ENCODE measurements around the gene PYGM. TPM values are rescaled to one million over a fixed set of nuclear protein-coding genes. Genes with fewer than 3 reads are reported as not detected.

Gene PYGM
- total RNA-seq, 1 donor from 2014 or later: 2.0 TPM

DNA sequence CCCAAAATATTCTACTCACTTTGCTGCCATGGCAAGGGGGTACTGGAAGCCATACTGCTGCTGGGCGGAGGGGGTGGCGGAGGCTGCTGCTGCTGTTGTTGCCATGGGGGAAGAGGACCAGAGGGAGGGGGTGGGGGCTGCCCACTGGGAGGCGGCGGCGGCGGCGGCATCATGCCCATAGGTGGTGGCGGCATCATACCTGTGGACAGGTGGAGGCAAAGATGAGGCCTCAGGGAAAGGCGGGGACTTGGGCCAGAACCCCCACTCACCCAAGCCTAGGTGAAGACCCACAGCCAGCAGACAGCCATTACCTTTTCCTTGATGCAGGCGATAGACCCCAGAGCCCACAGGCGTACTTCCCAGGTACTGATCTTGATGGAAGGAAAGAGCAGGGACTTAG, 7.1 kb upstream of the PYGM start:
- intact Hi-C loops (cut with DNase I): no loop called here
- no peak overlapping the region for H3K27ac ChIP-seq
- ATAC-seq: no peak

DNA sequence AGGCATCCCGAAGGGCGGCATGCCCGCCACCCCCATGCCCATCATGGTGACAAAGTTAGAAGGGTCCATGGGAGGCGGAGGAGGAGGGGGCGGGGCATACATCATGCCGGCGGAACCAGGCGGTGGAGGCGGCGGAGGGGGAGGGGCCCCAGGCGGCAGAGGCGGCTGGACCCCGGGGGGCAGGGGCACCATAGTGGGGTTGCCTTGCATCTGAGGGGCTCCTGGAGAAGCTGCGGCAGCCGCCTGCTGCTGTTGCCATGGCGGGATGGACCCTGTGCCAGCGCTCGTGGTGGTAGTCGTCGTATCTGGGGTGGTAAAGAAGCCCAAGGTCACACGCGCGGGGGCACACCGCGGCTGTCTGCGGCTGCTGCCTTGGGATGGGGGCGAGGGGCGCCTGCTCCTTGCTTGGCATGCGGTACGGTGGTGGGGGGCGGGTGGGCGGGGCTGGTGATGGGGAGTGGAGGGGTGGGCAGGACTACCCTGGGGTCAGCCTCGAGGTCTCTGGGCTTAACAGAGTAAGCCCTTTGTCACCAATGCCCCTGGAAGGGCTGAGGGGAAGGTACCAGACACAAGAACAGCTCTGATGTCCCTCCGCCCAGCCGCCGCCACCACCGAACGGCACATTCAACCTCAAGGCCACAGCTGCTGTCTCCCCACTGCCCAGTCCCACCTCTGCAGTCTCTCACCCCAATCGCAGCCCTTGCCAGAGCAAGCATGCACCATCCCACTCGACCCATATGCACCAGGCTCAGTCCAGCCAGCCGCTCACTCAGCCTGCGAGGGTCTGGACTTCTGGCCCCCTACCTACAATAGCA, 6.3 kb upstream of the PYGM start:
- peaks cover 6% of the 10 kb centered on the region for H3K4me1 ChIP-seq
- TF ChIP-seq, protein P1, sequence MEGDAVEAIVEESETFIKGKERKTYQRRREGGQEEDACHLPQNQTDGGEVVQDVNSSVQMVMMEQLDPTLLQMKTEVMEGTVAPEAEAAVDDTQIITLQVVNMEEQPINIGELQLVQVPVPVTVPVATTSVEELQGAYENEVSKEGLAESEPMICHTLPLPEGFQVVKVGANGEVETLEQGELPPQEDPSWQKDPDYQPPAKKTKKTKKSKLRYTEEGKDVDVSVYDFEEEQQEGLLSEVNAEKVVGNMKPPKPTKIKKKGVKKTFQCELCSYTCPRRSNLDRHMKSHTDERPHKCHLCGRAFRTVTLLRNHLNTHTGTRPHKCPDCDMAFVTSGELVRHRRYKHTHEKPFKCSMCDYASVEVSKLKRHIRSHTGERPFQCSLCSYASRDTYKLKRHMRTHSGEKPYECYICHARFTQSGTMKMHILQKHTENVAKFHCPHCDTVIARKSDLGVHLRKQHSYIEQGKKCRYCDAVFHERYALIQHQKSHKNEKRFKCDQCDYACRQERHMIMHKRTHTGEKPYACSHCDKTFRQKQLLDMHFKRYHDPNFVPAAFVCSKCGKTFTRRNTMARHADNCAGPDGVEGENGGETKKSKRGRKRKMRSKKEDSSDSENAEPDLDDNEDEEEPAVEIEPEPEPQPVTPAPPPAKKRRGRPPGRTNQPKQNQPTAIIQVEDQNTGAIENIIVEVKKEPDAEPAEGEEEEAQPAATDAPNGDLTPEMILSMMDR (IDR thresholded peaks at IDR 0.05): no peak
- ATAC-seq (no peak), DNase-seq (peak; percentile 64)
- H3K36me3 ChIP-seq: peaks cover 88% of the 10 kb centered on the region
- intact Hi-C loops (cut with DNase I): no loop called here
- H3K9me3 ChIP-seq: no peaks in the 10 kb centered on the region
- H3K27me3 ChIP-seq: no peaks in the 10 kb centered on the region
- no peak overlapping the region for H3K4me3 ChIP-seq
- H3K27ac ChIP-seq: no peak overlapping the region

More for the DNA sequence above, 7.1 kb upstream of the PYGM start:
- H3K27me3 ChIP-seq: no peaks in the 10 kb centered on the region
- H3K36me3 ChIP-seq: peaks cover 96% of the 10 kb centered on the region
- peaks cover 10% of the 10 kb centered on the region for H3K4me1 ChIP-seq
- H3K4me3 ChIP-seq: no peak overlapping the region
- H3K9me3 ChIP-seq: no peaks in the 10 kb centered on the region
- peak; percentile 56 for DNase-seq
- TF ChIP-seq, protein P1 (IDR thresholded peaks at IDR 0.05): no peak

DNA sequence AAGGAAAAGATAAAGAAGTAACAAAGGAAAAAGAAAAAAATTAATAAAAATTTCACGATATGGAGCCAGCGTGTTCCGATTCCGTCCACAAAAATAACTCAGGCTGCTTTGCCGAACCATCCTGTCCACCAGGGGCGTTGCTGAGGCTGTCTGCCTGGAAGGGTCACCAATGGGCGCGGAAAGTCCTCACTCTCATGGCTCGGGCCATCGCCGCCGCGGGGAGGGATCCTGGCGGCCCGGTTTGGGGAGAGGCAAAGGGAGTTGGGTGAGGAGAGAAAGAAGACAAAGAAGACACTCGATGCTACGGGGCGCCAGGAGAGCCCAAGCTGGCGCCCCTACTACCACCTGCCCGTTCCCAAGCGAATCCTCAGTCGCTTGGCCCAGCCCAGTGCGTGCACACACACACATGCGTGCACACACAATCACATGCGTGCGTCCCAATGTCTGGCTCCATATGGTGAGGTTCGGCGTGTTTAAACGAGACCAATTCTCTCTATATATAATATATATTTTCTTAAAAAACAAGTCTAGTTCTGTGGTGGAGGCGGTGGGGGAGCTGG, 5.6 kb upstream of the PYGM start:
- Histone ChIP-seq H3K4me1 (peaks cover 12% of the 10 kb centered on the region), H3K36me3 (peaks cover 81% of the 10 kb centered on the region), H3K27me3 (no peaks in the 10 kb centered on the region), H3K27ac (no peak overlapping the region), H3K4me3 (no peak overlapping the region), H3K9me3 (no peaks in the 10 kb centered on the region)
- TF ChIP-seq, protein P1 (IDR thresholded peaks at IDR 0.05): no peak
- no peak for ATAC-seq
- intact Hi-C loops (cut with DNase I): no loop called here
- DNase-seq: peak; percentile 60

DNA sequence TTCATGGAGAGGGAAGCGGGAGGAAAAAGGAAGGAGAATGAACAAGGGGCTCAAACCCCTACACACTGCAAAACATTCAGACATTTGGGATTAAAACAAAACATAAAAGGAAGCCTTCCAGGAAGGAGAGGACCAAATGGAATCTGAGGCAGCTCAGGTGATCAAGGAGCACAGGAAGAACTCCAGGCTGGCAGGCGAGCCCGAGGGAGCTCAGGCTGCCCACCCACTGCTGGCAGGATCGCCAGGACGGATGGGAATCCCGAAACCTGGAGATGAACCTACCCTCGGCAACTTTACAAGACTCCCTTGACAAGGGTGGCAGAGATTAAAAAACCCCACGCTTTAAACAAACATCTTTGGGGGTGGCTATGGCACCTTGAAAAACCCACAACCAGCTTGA, 5.0 kb upstream of the PYGM start:
- intact Hi-C loops (cut with DNase I): no loop called here

DNA sequence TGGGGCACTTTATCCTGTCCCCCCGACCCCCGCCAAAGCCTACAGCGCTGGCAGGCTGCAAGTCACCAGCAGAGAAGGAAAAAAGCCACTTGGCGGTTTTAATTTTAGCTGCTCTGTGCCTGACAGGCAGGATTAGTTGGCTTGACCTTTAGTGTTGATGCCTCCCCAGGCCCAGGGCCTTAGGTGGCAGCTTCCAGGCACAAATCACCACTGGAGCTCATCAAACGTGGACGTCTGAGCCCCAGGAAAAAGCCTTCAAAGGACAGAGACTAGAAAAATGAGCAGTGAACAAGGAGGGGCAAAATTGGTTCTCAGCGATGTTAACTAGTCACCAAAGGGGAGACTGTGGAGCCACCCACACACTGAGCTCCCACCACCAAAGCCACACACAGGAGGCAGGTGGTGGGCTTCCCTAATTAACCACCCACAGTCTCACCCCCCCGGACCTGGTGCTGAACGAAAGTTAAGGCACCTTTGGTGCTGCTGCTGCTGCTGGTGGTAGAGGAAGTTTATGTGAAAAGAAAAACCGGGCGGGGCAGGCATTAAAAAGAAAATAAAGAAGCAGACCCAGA, 4.4 kb upstream of the PYGM start:
- intact Hi-C loops (cut with DNase I): no loop called here
- DNase-seq (peak; percentile 52), ATAC-seq (no peak)
- Histone ChIP-seq H3K27me3 (no peaks in the 10 kb centered on the region), H3K4me1 (peaks cover 19% of the 10 kb centered on the region), H3K4me3 (no peak overlapping the region), H3K9me3 (no peaks in the 10 kb centered on the region), H3K36me3 (peaks cover 69% of the 10 kb centered on the region), H3K27ac (no peak overlapping the region)
- TF ChIP-seq, protein P1 (IDR thresholded peaks at IDR 0.05): no peak

More for the DNA sequence above, 5.0 kb upstream of the PYGM start:
- peaks cover 19% of the 10 kb centered on the region for H3K4me1 ChIP-seq
- no peak for ATAC-seq
- H3K36me3 ChIP-seq: peaks cover 75% of the 10 kb centered on the region
- H3K27me3 ChIP-seq: no peaks in the 10 kb centered on the region
- TF ChIP-seq, protein P1 (IDR thresholded peaks at IDR 0.05): no peak
- H3K4me3 ChIP-seq: no peak overlapping the region
- H3K27ac ChIP-seq: no peak overlapping the region
- peak; percentile 25 for DNase-seq
- H3K9me3 ChIP-seq: no peaks in the 10 kb centered on the region

Measured in upper lobe of right lung (tissue), 1 donor.